EH (cell line): Measurements from ENCODE around the gene GRM7.

Experiments used
- DNase-seq: peaks from one replicate; pipeline ENCODE4 v3.0.0-alpha.2; 2015; ENCODE audit warnings: low read depth

Gene GRM7

GRCh38 chr3:7581831-7582230 is 720.9 kb downstream of the GRM7 start:
- DNase-seq = no peak

GRCh38 chr3:7585052-7585451 is 724.1 kb downstream of the GRM7 start:
- DNase-seq = no peak

- no peak for DNase-seq
These were observed 727.3 kb downstream of the GRM7 start for GRCh38 chr3:7588236-7588635.

- no peak for DNase-seq
These were observed 728.6 kb downstream of the GRM7 start for GRCh38 chr3:7589526-7589925.

- DNase-seq = no peak
These were observed 741.4 kb downstream of the GRM7 start for GRCh38 chr3:7602297-7602696.

GRCh38 chr3:7607083-7607482 is 746.2 kb downstream of the GRM7 start:
- DNase-seq = no peak

- no peak for DNase-seq
These were observed 746.8 kb downstream of the GRM7 start for GRCh38 chr3:7607676-7608075.

GRCh38 chr3:7610634-7611033 is 749.7 kb downstream of the GRM7 start:
- DNase-seq = no peak

GRCh38 chr3:7615043-7615442 is 754.1 kb downstream of the GRM7 start:
- no peak for DNase-seq

- no peak for DNase-seq
These were observed 757.7 kb downstream of the GRM7 start for GRCh38 chr3:7618606-7619005.

- no peak for DNase-seq
These were observed 759.5 kb downstream of the GRM7 start for GRCh38 chr3:7620401-7620800.

GRCh38 chr3:7621046-7621630 is 760.2 kb downstream of the GRM7 start:
- DNase-seq = no peak

GRCh38 chr3:7621651-7622050 is 760.7 kb downstream of the GRM7 start:
- DNase-seq = no peak

- no peak for DNase-seq
These were observed 764.1 kb downstream of the GRM7 start for GRCh38 chr3:7625021-7625420.

GRCh38 chr3:7630351-7630911 is 769.5 kb downstream of the GRM7 start:
- no peak for DNase-seq

GRCh38 chr3:7630925-7631324 is 770.0 kb downstream of the GRM7 start:
- no peak for DNase-seq

- no peak for DNase-seq
These were observed 771.4 kb downstream of the GRM7 start for GRCh38 chr3:7632305-7632704.

GRCh38 chr3:7637694-7638093 is 776.8 kb downstream of the GRM7 start:
- DNase-seq = no peak

- DNase-seq = no peak
These were observed 777.2 kb downstream of the GRM7 start for GRCh38 chr3:7638103-7638502.

GRCh38 chr3:7640787-7641186 is 779.9 kb downstream of the GRM7 start:
- no peak for DNase-seq

- DNase-seq = no peak
These were observed 785.9 kb downstream of the GRM7 start for GRCh38 chr3:7646851-7647250.

- DNase-seq = no peak
These were observed 789.6 kb downstream of the GRM7 start for GRCh38 chr3:7650466-7650865.

GRCh38 chr3:7651274-7651673 is 790.4 kb downstream of the GRM7 start:
- DNase-seq = no peak
